Testis (tissue), 2 donors: ENCODE measurements around the gene TAAR2.

Experiments used
- CTCF ChIP-seq, 3 experiments: fragments of 450-650 bp in 2 of 3; fragments of 200-600 bp in 1 of 3; sonication (generic) in 1 of 3; IDR thresholded peaks; one replicate each; pipeline ENCODE4 v1.5.1; 2016 to 2019; ENCODE audit warnings: antibody characterized with exemption in 3 of 3, mild to moderate bottlenecking in 2 of 3, moderate library complexity in 1 of 3
- POLR2A ChIP-seq: fragments of 450-650 bp; IDR thresholded peaks from one replicate; pipeline ENCODE4 v1.6.1; 2017; ENCODE audit warnings: antibody characterized with exemption, mild to moderate bottlenecking, moderate library complexity

GRCh38 chr6:132663661-132664060 lies 39.6 kb upstream of the TAAR2 start:
- no peak for TF ChIP-seq CTCF (IDR thresholded peaks at IDR 0.05)
- no peak for TF ChIP-seq POLR2A
